Activated CD4-positive, alpha-beta T cell treated with anti-CD3 and anti-CD28 coated beads for 4 hours (primary cell): ENCODE data around the gene NFX1.

Source experiments
- DNase-seq, 2 donors: peaks; one replicate each; pipeline ENCODE4 v3.0.0-alpha.2; 2020

NFX1 gene

DNA sequence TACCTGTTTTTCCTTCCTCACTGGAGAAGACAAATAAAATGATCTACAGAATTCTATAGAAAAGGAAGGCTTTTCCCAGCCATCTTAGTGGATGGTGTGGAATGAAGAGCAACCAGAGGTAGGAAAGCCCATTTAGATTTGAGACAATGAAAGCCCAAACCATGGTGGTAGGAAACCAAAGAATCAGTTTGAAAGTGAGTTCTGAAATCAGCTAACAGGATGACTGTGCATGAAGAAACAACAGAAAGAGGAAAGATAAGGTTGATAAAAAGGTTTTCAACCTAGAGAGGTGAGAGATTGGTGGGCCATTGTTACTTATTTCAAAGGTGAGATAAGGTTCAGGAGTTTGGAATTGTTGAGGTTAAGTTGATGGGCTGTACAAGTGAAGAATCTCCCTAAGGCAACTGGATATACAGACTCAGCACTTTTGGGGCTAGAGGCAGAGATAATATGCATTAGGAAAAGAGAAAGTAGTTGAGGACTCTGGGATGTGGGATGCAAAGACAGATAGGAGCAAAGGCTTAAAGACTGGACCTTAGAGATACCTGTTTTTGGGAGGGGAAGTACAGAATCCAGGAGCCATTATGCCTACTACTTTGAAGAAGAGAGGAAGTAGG lies 23.1 kb upstream of the NFX1 start:
- DNase-seq = no peak

- DNase-seq = no peak
These were observed 20.2 kb upstream of the NFX1 start for GRCh38 chr9:33270146-33270545.

GRCh38 chr9:33272061-33272460 lies 18.3 kb upstream of the NFX1 start:
- DNase-seq = no peak

- DNase-seq = no peak
These were observed 16.9 kb upstream of the NFX1 start for GRCh38 chr9:33273266-33273971.

DNA sequence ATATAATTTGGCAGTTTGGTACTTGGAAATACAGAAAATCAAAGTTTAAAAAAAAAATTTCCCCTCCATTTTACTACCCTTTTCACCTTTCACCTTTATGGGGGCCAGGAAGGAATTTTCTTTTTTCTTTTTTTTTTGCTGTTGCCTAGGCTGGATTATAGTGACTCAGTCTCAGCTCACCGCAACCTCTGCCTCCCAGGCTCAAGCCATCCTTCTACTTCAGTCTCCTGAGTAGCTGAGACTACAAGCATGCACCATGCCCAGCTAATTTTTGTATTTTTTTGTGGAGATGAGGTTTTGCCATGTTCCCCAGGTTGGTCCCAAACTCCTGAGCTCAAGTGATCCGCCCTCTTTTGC lies 16.4 kb upstream of the NFX1 start:
- DNase-seq = no peak

DNA sequence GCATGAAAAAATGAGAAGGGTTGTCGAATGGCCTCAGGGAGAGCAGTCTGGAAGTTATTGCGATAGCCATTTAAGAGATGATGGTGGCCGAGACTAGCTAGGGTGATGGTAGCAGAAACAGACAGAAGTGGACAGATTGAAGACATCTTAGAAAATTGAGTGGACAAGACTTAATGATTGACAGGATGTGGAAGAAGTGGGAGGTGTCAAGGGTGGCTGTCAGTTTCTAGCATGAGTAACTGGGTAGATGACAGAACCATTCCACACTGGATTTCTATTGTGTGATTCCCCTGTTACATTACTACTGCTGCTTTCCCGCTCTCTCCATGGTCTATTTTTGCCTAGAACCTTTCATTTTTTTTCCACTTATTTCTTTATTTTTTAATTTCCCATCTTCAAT lies 12.8 kb upstream of the NFX1 start:
- DNase-seq = no peak

DNA sequence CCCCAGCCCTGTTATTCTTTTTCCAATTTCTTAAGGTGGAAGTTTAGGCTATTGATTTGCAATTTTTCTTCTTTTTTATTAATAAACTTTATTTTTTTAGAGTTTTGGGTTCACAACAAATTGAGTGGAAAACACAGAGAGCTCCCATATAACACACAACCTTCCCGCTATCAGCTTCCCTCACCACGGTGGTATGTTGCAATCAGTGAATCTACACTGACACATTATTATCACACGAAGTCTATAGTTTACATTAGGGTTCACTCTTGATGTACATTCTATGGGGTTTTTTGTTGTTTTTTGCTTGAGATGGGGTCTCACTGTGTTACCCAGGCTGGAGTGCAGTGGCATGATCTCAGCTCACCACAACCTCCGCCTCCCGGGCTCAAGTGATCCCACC lies 4.8 kb upstream of the NFX1 start:
- DNase-seq = no peak

GRCh38 chr9:33287087-33287490 lies 3.2 kb upstream of the NFX1 start:
- DNase-seq = peak; percentile 38 to 61

DNA sequence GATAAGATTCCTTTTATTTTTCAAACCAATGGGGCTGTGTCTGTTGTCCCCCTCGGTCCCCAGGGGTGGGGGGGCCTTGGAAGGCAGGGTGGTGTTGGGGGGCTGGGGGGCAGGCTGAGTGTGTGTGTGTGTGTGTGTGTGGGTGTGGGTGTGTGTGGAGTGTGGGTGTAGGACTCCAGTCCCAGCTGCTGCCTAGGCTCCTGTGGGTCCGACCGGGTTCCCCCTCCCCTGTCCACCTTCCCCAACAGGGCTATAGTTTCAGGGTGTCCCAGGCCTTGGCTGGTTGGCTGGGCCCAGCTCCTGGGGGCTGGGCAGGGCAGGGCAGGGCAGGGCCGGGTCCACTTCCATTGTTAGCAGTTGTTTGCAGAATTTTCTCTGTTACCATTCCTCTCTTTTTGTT lies 2.1 kb upstream of the NFX1 start:
- DNase-seq = no peak

DNA sequence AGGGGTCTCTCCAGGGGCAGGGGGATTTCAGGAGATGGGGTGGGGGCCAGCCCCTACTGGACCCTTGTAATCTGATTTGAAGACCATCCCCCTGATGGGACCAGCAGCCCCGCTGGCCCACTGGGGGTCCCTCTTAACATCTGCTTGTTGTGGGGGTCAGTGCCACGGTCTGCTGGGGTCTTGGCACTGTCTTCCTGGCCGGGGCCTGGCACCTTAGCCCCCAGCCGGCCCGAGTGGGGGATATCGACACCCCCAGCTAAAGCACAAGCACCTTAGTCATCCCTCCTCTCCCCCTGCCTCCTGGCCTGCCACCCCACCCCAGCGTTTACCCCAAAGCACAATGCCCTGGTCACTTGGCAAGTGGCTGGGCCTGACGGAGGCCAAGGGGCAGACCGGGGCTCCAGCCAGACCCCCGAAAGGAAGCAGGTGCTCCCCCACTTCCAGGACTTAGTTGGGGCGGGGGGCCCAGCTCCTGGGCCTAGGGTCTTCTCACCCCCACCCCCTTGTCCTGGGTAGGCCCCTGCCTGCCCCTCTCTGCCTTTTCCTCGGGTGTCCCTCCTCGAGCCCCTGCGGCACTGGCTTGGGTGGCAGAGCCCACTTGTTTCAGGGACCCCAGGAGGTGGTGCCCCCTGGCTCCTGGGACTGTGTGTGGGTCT lies 1.4 kb upstream of the NFX1 start:
- DNase-seq = no peak

DNA sequence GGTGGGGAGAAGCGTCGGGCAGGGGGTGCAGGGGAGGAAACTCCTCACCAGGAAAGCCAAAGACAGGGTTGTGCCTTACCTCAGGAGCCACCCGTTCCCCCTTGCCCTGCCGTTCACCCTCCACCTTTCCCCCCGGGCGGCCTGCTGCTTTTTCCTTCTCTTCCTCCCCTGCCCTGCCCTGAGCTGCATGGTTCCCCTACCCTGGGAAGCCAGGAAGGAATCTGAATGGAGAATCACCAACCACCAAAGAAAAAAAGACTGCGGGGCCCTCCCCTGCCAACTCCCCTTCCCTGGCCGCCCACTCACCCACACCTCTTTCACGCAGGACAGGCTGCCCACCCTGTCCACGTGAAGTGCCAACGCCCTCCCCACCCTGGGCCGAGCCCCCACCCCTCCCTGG lies 820 bp upstream of the NFX1 start:
- DNase-seq = peak; percentile 32 to 34

DNA sequence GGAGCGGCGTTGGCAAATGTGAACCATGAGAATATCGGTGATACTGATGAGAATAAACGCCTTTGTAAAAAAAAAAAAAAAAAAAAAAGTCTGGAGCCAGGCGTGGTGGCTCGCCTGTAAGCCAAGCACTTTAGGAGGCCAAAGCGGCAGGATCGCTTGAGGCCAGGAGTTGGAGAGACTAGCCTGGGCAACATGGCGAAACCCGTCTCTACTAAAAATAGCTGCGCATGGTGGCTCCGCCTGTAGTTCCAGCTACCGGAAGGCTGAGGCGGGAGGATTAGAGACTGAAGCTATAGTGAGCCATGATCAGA lies 425 bp upstream of the NFX1 start:
- no peak for DNase-seq

GRCh38 chr9:33291031-33291397 lies 698 bp downstream of the NFX1 start:
- DNase-seq = no peak

DNA sequence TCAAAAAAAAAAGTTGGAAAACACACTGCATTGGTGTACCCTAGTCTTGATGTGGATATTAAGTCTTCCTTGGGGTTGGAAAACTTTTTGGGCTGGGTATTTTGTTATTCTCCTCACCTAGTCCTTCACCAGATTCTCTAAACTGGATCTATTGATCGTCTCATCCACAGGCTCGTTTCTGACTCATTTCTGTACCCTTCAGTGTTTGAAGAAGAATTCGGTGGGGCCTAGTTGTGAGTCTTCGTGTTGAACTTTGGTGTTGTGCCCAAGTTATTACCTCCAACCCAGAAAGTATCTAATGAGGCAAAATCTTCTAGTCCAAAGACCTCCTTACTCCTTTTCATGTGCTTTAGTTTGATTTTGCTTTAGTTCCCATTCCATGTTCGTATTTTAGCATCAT lies 1.6 kb downstream of the NFX1 start:
- no peak for DNase-seq

DNA sequence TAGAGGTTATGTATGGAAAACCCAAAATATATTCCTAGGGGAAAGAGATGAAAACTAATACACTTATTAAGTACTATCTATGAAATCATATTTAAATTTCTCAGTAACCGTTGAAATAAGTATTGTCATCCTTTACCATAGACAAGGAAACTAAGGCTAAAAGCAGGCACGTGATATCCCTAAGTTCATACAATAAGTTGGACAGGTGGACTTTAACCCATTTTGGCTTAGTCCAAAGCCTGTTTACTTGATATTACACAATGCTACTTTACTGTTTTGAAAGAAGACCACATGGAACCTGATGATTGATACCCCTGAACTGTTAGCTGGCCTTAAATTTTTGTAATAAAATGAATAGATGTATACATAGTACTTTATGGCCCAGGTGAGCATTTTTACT lies 3.5 kb downstream of the NFX1 start:
- no peak for DNase-seq

- DNase-seq = no peak
These were observed 4.5 kb downstream of the NFX1 start for GRCh38 chr9:33294670-33295432.

DNA sequence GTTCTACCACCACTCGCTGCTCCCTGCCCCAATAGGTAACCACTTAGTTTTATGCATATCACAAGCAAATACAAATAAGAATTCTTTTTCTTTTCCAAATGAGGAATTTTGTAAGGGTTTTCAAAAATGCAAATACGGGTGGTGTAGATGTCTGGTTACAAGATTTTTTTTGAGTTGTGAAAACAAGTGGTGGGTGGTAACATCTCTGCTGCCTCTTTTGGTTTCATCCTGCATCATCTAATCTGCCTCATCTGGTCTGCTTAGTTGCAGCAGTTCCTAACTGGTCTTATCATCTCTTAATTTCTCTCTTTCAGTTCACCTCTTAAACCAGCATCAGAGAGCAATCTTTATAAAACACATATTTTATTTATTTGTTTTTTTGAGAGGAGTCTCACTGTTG lies 5.3 kb downstream of the NFX1 start:
- no peak for DNase-seq

- DNase-seq = no peak
These were observed 7.1 kb downstream of the NFX1 start for GRCh38 chr9:33297432-33297831.

DNA sequence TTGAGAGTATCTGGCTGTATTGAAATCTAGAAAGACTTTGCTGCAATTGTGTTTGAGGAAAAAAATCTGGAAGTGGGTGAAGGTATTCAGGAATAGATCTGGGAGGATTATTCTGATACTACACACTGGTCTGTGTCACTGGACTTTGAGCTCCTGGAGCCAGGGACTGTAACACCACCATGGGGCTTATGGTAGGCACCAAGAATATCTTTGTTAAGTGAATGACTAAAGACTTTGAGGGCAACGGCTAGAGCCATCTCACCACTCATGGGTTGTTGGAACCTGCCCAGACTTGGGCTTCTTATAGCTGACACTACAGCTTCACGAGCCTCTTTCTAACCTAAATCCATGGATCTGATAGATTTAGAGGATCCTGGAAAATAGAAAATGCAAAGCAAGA lies 10.2 kb downstream of the NFX1 start:
- DNase-seq = no peak

GRCh38 chr9:33304362-33304761 lies 14.0 kb downstream of the NFX1 start:
- DNase-seq = no peak

DNA sequence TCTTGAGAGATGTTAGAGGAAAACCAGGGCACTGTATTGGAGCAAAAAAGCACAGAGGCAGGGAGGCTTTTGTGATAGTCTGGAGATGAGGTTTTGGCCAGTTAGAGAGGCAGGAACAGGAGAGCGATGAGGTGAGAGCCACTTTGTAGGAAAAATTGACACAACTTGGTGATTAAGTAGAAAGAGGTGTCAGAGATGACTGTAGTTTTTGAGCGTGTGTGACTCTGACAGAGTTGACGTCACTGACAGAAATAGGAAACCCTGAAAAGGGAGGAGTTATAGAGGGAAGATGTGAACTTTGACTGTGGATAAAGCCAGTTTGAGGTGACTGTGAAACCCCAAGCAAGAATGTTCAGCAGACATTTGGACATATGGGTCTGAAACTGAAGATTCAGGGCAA lies 15.7 kb downstream of the NFX1 start:
- no peak for DNase-seq

DNA sequence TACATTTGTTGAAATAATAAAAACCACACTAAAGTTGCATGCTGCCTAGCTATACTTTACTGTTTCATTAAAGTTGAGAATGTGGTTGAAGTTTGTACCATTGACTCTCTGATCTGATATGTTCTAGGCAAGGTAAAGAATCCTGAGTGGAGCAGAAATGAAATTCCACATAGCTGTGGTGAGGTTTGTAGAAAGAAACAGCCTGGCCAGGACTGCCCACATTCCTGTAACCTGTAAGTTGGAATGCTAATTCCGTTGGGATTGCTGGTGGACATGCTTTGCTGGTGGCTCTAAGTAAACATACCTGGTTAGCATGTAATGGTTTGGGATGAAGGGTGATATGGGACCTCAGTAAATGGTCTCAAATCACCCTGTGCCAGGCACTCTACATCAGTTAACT lies 16.8 kb downstream of the NFX1 start:
- DNase-seq = no peak

GRCh38 chr9:33309903-33310302 lies 19.6 kb downstream of the NFX1 start:
- no peak for DNase-seq

GRCh38 chr9:33310748-33311147 lies 20.4 kb downstream of the NFX1 start:
- DNase-seq = no peak
